ENCODE measurements around the gene PFKFB1. TPM values are rescaled to one million over a fixed set of nuclear protein-coding genes. Genes with fewer than 3 reads are reported as not detected.

Gene PFKFB1
- total and polyA plus RNA-seq, 2 of the 13 experiments (the other 11 are each of a cell fraction or from before 2014, with no cell fraction given) = 1.5 to 2.9 TPM

DNA sequence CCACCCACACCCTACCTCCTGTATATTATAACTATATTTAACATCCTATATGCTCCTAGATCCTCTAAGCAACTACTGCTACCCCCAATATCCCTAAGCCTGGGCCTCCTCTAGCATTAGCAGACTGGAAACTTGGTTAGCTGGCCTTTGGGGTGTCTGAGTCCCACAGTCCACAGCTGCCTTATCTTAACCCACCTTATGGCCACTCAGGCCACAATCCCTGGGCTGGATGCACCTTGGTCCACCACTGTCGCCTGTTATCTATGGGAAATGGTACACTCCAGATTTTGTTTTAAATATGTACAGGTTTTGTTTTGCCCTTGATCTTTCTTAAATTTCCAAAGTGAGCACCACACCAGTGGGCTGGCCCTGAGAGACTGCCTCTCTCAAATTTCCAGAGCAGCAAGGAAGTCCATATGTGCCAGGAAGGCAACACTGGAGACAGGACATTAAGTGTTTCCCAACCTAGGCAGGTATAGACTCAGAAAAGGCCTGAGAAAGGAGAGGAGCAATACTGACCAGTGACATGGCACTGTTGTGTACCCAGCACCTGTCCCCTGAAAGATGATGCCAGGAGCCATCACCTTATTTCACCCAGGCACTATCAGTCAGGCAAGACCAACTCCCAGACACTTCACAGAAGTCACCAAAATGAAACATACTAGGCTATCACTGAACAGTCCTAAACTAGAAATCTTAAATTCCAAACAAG lies 921 bp downstream of the PFKFB1 start:
- POLR2A ChIA-PET = interaction anchor here (0.9 to 2.1 kb wide), 3 partner anchors 9 to 15 kb away, joined by 4 to 16 read pairs (median 5); no protein-coding TSS in a partner anchor
- Histone ChIP-seq H3K9me3 (ENCODE audit: low read length) (no peaks in the 10 kb centered on the region), H3K27me3 (ENCODE audit: control insufficient read depth in 1 of 2, insufficient read depth in 2 of 2, low read length in 2 of 2) (no peaks in the 10 kb centered on the region), H3K36me3 (replicated peaks in 1 of 2; ENCODE audit: control insufficient read depth in 1 of 2, insufficient read depth in 2 of 2, low read length in 2 of 2) (no peaks in the 10 kb centered on the region), H3K9ac (ENCODE audit: insufficient read depth, low read depth, low read length) (peak overlapping the region; percentile 44), H3K4me2 (ENCODE audit: low read depth, low read length) (peak overlapping the region; percentile 84), H3K79me2 (ENCODE audit: insufficient read depth, low read length) (no peaks in the 10 kb centered on the region), H2AFZ (ENCODE audit: low read length) (no peak overlapping the region), H4K20me1 (ENCODE audit: insufficient read depth, low read length) (no peaks in the 10 kb centered on the region), H3K27ac (ENCODE audit: extremely low read length, insufficient read depth, low read length) (peak overlapping the region; percentile 70), H3K4me1 (ENCODE audit: insufficient read depth, low read length) (peaks cover 57% of the 10 kb centered on the region), H3K4me3 (replicated peaks in 1 of 3; ENCODE audit: insufficient read depth in 1 of 3, low read depth in 2 of 3, low read length in 3 of 3) (peak overlapping the region; percentile 34 to 62 (median 45); a peak in 3 of 6 replicates)
- no peak for ATAC-seq
- 71% methylated on average over 1 of the region's 1 CpG for WGBS (ENCODE audit: low lambda C conversion rate)
- in situ Hi-C loops (cut with HindIII; ENCODE audit: extremely low pct_ligation_motif_present, low pct_unique_long_range_greater_than_20kb) (no loop called here), intact Hi-C loops (cut with micrococcal nuclease; ENCODE audit: unreplicated experiment) (no loop called here)
- BruUV-seq (replicated peaks) = no TSS peak
- CTCF ChIA-PET (ENCODE audit: low intra/inter-chr PET ratio, low total read pairs) = no interaction called here
- no peak for DNase-seq (ENCODE audit: low spot score)
- FAIRE-seq = no peak
- TF ChIP-seq GPN1 (CRISPR knock-in tag; IDR thresholded peaks at IDR 0.05; ENCODE audit: borderline replicate concordance) = no peak
- no peak for TF ChIP-seq ZNF329 (CRISPR knock-in tag; IDR thresholded peaks at IDR 0.05; ENCODE audit: low read depth)
- TF ChIP-seq, protein P1, sequence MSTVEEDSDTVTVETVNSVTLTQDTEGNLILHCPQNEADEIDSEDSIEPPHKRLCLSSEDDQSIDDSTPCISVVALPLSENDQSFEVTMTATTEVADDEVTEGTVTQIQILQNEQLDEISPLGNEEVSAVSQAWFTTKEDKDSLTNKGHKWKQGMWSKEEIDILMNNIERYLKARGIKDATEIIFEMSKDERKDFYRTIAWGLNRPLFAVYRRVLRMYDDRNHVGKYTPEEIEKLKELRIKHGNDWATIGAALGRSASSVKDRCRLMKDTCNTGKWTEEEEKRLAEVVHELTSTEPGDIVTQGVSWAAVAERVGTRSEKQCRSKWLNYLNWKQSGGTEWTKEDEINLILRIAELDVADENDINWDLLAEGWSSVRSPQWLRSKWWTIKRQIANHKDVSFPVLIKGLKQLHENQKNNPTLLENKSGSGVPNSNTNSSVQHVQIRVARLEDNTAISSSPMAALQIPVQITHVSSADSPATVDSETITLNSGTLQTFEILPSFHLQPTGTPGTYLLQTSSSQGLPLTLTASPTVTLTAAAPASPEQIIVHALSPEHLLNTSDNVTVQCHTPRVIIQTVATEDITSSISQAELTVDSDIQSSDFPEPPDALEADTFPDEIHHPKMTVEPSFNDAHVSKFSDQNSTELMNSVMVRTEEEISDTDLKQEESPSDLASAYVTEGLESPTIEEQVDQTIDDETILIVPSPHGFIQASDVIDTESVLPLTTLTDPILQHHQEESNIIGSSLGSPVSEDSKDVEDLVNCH (CRISPR knock-in tag; IDR thresholded peaks at IDR 0.05) = no peak
- TF ChIP-seq, protein P2, sequence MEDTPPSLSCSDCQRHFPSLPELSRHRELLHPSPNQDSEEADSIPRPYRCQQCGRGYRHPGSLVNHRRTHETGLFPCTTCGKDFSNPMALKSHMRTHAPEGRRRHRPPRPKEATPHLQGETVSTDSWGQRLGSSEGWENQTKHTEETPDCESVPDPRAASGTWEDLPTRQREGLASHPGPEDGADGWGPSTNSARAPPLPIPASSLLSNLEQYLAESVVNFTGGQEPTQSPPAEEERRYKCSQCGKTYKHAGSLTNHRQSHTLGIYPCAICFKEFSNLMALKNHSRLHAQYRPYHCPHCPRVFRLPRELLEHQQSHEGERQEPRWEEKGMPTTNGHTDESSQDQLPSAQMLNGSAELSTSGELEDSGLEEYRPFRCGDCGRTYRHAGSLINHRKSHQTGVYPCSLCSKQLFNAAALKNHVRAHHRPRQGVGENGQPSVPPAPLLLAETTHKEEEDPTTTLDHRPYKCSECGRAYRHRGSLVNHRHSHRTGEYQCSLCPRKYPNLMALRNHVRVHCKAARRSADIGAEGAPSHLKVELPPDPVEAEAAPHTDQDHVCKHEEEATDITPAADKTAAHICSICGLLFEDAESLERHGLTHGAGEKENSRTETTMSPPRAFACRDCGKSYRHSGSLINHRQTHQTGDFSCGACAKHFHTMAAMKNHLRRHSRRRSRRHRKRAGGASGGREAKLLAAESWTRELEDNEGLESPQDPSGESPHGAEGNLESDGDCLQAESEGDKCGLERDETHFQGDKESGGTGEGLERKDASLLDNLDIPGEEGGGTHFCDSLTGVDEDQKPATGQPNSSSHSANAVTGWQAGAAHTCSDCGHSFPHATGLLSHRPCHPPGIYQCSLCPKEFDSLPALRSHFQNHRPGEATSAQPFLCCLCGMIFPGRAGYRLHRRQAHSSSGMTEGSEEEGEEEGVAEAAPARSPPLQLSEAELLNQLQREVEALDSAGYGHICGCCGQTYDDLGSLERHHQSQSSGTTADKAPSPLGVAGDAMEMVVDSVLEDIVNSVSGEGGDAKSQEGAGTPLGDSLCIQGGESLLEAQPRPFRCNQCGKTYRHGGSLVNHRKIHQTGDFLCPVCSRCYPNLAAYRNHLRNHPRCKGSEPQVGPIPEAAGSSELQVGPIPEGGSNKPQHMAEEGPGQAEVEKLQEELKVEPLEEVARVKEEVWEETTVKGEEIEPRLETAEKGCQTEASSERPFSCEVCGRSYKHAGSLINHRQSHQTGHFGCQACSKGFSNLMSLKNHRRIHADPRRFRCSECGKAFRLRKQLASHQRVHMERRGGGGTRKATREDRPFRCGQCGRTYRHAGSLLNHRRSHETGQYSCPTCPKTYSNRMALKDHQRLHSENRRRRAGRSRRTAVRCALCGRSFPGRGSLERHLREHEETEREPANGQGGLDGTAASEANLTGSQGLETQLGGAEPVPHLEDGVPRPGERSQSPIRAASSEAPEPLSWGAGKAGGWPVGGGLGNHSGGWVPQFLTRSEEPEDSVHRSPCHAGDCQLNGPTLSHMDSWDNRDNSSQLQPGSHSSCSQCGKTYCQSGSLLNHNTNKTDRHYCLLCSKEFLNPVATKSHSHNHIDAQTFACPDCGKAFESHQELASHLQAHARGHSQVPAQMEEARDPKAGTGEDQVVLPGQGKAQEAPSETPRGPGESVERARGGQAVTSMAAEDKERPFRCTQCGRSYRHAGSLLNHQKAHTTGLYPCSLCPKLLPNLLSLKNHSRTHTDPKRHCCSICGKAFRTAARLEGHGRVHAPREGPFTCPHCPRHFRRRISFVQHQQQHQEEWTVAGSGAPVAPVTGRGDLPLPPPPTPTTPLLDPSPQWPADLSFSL (CRISPR knock-in tag; IDR thresholded peaks at IDR 0.05) = no peak
- TF ChIP-seq KDM4B (CRISPR knock-in tag; IDR thresholded peaks at IDR 0.05) = no peak
- TF ChIP-seq ZNF205 (CRISPR knock-in tag; IDR thresholded peaks at IDR 0.05) = no peak
- no peak for TF ChIP-seq MTF1 (CRISPR knock-in tag; IDR thresholded peaks at IDR 0.05)
- no peak for TF ChIP-seq KDM1A (CRISPR knock-in tag; IDR thresholded peaks at IDR 0.05)
- TF ChIP-seq ETV5 (CRISPR knock-in tag; IDR thresholded peaks at IDR 0.05; ENCODE audit: borderline replicate concordance) = no peak
- TF ChIP-seq ZNF7 (CRISPR knock-in tag; IDR thresholded peaks at IDR 0.05) = no peak
- TF ChIP-seq TAF15 (IDR thresholded peaks at IDR 0.05; ENCODE audit: low read depth, low read length, poor library complexity, severe bottlenecking) = no peak
- no peak for TF ChIP-seq TFAP4 (IDR thresholded peaks at IDR 0.05; ENCODE audit: borderline replicate concordance, low read depth)

Measured in HepG2 (cell line).